Right kidney (tissue), 1 donor: ENCODE results near the gene CRKL.
"Not testable (repeated sequence)": the region's sequence is repeated elsewhere in the genome, so short reads cannot be mapped to it uniquely, and the experiment has no call there.

ENCODE experiments used
- DNase-seq: peaks from one replicate; pipeline ENCODE4 v3.0.0-alpha.2; 2016

The CRKL gene

GRCh38 chr22:20931126-20931654, 14.0 kb downstream of the CRKL start:
- no peak for DNase-seq

GRCh38 chr22:20933910-20934309, 16.7 kb downstream of the CRKL start:
- DNase-seq, result no peak

DNA sequence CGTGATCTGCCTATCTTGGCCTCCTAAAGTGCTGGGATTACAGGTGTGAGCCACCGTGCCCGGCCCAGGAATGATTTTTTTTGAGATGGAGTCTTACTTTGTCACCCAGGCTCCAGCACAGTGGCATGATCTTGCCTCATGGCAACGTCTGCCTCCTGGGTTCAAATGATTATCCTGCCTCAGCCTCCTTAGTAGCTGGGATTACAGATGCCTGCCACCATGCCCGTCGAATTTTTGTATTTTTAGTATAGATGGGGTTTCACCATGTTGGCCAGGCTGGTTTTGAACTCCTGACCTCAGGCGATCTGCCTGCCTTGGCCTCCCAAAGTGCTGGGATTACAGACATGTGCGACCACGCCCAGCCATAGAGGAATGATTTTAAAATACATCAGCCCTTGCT, 17.8 kb downstream of the CRKL start:
- not testable (repeated sequence) for DNase-seq

GRCh38 chr22:20935780-20936539, 18.8 kb downstream of the CRKL start:
- DNase-seq, result not testable (repeated sequence)

- no peak for DNase-seq
Observed at GRCh38 chr22:20937031-20937793, 20.0 kb downstream of the CRKL start.

GRCh38 chr22:20937794-20938671, 20.8 kb downstream of the CRKL start:
- DNase-seq, result no peak

GRCh38 chr22:20939457-20940185, 22.4 kb downstream of the CRKL start:
- not testable (repeated sequence) for DNase-seq

- no peak for DNase-seq
Observed at GRCh38 chr22:20940186-20940651, 23.0 kb downstream of the CRKL start.

GRCh38 chr22:20940904-20941385, 23.7 kb downstream of the CRKL start:
- DNase-seq, result no peak

DNA sequence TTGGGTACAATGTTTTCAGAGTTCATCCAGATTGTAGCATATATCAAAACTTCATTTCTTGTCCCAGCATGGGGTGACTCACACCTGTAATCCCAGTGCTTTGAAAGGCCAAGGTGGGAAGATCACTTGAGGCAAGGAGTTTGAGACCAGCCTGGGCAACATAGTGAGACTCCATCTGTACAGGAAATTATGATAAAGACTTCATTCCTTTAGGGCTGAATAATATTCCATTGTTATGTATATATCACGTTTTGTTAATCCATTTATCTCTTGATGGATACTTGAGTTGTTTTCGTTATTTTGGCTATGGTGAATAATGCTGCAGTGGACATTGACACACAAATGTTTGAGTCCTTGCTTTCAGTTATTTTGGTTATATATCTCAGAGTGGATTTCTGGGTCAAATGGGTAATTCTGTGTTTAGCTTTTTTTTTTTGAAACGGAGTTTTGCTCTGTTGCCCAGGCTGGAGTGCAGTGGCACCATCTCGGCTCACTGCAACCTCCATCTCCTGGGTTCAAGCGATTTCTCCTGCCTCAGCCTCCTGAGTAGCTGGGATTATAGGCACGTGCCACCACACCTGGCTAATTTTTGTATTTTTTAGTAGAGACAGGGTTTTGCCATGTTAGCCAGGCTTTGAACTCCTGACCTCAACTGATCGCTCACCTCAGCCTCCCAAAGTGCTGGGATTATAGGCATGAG, 25.1 kb downstream of the CRKL start:
- not testable (repeated sequence) for DNase-seq

- no peak for DNase-seq
Observed at GRCh38 chr22:20943104-20943933, 26.1 kb downstream of the CRKL start.

DNA sequence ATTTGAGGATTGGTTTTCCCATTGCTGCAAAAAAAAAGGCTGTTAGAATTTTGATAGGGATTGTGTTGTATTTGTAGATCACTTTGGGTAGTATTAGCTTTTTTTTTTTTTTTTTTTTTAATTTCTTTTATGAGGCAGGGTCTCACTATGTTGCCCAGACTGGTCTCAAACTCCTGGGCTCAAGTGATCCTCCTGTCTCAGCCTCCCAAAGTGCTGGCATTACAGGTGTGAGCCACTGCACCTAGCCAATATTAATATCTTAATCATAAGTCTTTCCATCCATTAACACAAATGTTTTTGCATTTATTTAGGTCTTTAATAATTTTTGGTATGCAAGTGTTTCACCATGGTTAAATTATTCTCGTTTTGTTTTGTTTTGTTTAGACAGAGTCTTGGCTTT, 26.8 kb downstream of the CRKL start:
- no peak for DNase-seq

- no peak for DNase-seq
Observed at GRCh38 chr22:20945578-20945934, 28.3 kb downstream of the CRKL start.

DNA sequence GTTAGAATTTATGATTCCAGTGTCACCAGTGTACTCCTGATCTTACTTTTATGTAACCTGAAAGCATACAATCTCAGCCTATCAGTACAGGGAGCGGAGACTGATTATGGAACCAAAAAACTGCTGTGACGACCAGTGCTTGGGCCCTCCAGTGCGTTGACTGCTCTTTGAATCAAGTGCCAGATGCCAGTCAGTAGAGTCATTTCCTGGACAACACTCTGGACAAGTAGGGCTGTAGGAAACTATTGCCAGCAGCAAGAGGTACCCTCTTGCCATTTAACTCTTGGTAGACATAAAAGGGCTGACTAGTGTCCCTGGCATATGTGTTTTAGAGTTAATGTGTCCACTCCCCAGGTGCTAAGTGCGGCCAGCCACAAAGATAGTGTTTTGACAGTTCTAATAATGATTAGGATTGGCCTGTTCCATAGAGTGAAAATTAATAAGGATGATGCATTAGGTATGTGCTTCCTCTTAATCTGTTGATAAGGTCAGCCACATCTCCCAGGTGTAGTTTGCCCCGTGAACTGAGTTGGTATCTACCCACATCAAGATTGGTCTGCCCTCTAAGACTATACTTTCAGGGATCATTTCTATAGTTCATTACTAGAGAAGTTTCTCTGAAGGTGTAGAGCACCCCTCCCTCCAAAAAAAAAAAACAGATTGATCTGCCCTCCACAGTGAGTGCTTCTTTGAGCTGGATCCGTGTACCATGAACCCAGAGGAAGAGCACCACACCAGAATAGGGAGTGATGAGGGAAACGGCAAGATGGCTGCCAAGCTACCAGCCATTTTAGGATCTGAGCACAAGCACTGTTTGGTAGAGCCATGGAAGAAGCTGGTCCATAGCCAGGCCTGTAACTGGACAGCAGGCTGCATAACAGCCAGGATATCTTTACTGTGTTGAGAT, 29.1 kb downstream of the CRKL start:
- no peak for DNase-seq

DNA sequence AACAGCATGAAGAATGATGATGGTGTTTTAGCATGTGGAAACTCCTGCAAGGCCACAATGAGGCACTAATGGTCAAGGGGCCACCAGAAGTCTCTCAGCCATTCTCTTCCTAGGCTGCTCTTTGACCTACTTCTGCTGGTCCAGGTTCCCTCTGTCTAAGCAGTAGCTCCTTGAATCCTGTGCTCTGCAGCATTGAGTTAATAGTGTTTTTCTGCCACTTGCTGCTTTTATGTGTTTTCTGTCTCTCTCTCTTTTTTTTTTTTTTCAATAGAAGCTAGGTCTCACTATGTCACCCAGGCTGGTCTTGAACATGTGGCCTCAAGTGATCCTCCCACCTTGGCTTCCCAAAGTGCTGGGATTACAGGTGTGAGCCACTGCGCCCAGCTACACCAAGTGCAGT, 29.8 kb downstream of the CRKL start:
- no peak for DNase-seq

DNA sequence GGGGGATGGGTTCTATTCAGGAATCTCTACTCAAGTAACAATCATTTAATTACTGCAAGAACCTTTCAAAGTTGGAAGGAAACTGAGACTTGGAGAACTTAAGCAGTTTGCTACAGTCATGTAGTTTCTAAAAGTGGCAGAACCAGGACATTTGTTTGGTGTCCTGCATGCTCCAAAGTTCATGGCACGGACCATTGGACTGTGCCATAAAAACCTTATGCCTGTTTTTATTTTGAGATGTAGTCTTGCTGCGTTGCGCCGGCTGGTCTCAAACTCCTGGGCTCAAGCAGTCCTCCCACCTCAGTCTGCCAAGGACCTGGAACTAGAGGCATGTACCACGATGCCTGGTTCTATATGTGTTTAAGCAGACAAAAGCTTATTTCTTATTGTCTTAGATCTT, 31.2 kb downstream of the CRKL start:
- DNase-seq, result no peak

- DNase-seq, result no peak
Observed at GRCh38 chr22:20948989-20949388, 31.8 kb downstream of the CRKL start.

DNA sequence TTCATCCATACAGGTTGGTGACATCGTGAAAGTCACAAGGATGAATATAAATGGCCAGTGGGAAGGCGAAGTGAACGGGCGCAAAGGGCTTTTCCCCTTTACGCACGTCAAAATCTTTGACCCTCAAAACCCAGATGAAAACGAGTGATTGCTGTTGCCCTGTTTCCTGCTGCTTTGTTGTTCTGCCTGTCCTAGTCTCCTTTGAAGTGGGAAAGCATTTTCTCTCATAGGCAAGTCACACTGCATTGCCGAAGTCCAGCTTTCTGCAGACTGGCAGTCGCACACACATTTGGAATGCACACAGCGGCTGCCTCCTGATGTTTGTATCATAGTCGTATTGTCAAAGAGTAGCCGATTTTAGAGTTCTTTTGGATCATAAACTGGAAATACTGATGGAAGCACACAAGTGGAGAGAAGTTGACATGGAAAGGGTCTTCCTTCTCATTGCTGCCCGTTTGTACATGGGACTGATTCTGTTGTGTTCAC, 32.5 kb downstream of the CRKL start:
- DNase-seq, result no peak
